ENCODE results near the gene MT1F.
"Not testable (repeated sequence)": the region's sequence is repeated elsewhere in the genome, so short reads cannot be mapped to it uniquely, and the experiment has no call there.

GRCh38 chr16:56621665-56622445 lies 35.9 kb upstream of the MT1F start:
- TF ChIP-seq ELF1 (IDR thresholded peaks at IDR 0.05; ENCODE audit: borderline replicate concordance, low read depth); CTCF (IDR thresholded peaks at IDR 0.05 in 2 of 3, conservative IDR thresholded peaks at IDR 0.05 in 1 of 3; ENCODE audit: borderline replicate concordance in 1 of 3, insufficient read depth in 1 of 3, low read depth in 2 of 3, low read length in 2 of 3); EZH2 (IDR thresholded peaks at IDR 0.05); POLR2A (IDR thresholded peaks at IDR 0.05; ENCODE audit: borderline replicate concordance, extremely low read depth, insufficient read depth, insufficient read length); YY1 (IDR thresholded peaks at IDR 0.05; ENCODE audit: extremely low read depth, insufficient replicate concordance, low read depth, low read length); ZBTB33 (IDR thresholded peaks at IDR 0.05; ENCODE audit: extremely low read depth, insufficient replicate concordance, low read length); EZH2phosphoT487 (IDR thresholded peaks at IDR 0.05; ENCODE audit: borderline replicate concordance); REST (IDR thresholded peaks at IDR 0.05; ENCODE audit: low read depth); CBX3 (IDR thresholded peaks at IDR 0.05; ENCODE audit: low read depth); CEBPB (IDR thresholded peaks at IDR 0.05; ENCODE audit: low read depth); SP1 (IDR thresholded peaks at IDR 0.05; ENCODE audit: low read depth); MAX (IDR thresholded peaks at IDR 0.05): not testable (repeated sequence)

Measured in HCT116 (cell line).